A549 (cell line): ENCODE results near the gene ANK3. TPM values are rescaled to one million over a fixed set of nuclear protein-coding genes. Genes with fewer than 3 reads are reported as not detected.
A peak's percentile ranks its signal among the peaks of the same experiment; 100 is the strongest.

Experiments
- ATAC-seq, 2 experiments: fragments of 200-7000 bp in 1 of 2; fragments of >200 bp in 1 of 2; cut with Nextera tagmentation in 1 of 2; cut with Tn5 transposase in 1 of 2; 3 replicates each; pipeline versions ENCODE4 v1.8.0 to v1.9.1; 2018 to 2020; ENCODE audit warnings: mild to moderate bottlenecking in 1 of 2, moderate library complexity in 1 of 2
- CTCF ChIA-PET: fragments of 300-600 bp; sonication (Branson Sonifier 250); formaldehyde crosslinking; extraction: SDS; loops from one replicate; lab custom pipeline; 2021; ENCODE audit warnings: antibody characterized with exemption, inconsistent platforms; lab: Yijun Ruan, JAX
- POLR2A ChIA-PET: fragments of 350-600 bp; formaldehyde crosslinking; extraction: SDS; loops from one replicate; lab custom pipeline; 2021; ENCODE audit warnings: antibody characterized with exemption, inconsistent platforms; lab: Yijun Ruan, JAX
- DNase-seq, 2 experiments: peaks; one replicate each; pipeline versions ENCODE4 v3.0.0 to v3.0.0-alpha.2; 2011 to 2016; ENCODE audit warnings: low read depth in 1 of 2, low spot score in 1 of 2
- FAIRE-seq: peaks from 2 replicates; lab custom pipeline; 2011; peaks lifted over from hg19 to GRCh38; lab: Jason Lieb, UNC
- H3K27ac ChIP-seq, 2 experiments: fragments of >200 bp; sonication (Bioruptor Twin); formaldehyde crosslinking; 3 replicates each; pipeline ENCODE4 v1.5.1; 2016 to 2017
- H3K4me1 ChIP-seq: fragments of >200 bp; sonication (Bioruptor Twin); formaldehyde crosslinking; 3 replicates; pipeline ENCODE4 v1.6.1; 2016
- H3K4me2 ChIP-seq: fragments of >200 bp; sonication (Bioruptor Twin); formaldehyde crosslinking; 3 replicates; pipeline ENCODE4 v1.6.1; 2016
- H3K4me3 ChIP-seq: fragments of >200 bp; sonication (Bioruptor Twin); formaldehyde crosslinking; 3 replicates; pipeline ENCODE4 v1.5.1; 2016
- H3K9me3 ChIP-seq: fragments of >200 bp; sonication (Bioruptor Twin); formaldehyde crosslinking; 3 replicates; pipeline ENCODE4 v1.6.1; 2016
- ATOH8 ChIP-seq: fragments of 250-450 bp; sonication (Bioruptor Pico); IDR thresholded peaks from 2 replicates; pipeline ENCODE4 v1.5.0; 2020; ENCODE audit warnings: low read depth, mild to moderate bottlenecking, moderate library complexity
- BHLHE40 ChIP-seq: IDR thresholded peaks from 2 replicates; pipeline ENCODE4 v1.6.1; 2012; ENCODE audit warnings: low read depth, low read length, inconsistent platforms
- CBX8 ChIP-seq: fragments of 200-600 bp; sonication (generic); IDR thresholded peaks from 2 replicates; pipeline ENCODE4 v1.6.1; 2016
- CEBPB ChIP-seq, 2 experiments: fragments of >200 bp in 1 of 2; sonication (Bioruptor Twin) in 1 of 2; formaldehyde crosslinking in 1 of 2; IDR thresholded peaks; 2 replicates each; pipeline ENCODE4 v1.6.1; 2012 to 2016
- CTCF ChIP-seq: fragments of >200 bp; sonication (Bioruptor Twin); formaldehyde crosslinking; IDR thresholded peaks from 3 replicates; pipeline ENCODE4 v1.5.1; 2016
- EHF ChIP-seq: fragments of 250-450 bp; sonication (Bioruptor Pico); IDR thresholded peaks from 2 replicates; pipeline ENCODE4 v1.5.0; 2020; ENCODE audit warnings: mild to moderate bottlenecking
- ESRRA ChIP-seq: fragments of 150-350 bp; IDR thresholded peaks from 2 replicates; pipeline ENCODE4 v1.6.1; 2014; ENCODE audit warnings: mild to moderate bottlenecking, low read length, borderline replicate concordance
- HOXA7 ChIP-seq: fragments of 250-450 bp; sonication (Bioruptor Pico); IDR thresholded peaks from 2 replicates; pipeline ENCODE4 v1.5.0; 2020; ENCODE audit warnings: mild to moderate bottlenecking, moderate library complexity
- HOXB13 ChIP-seq: fragments of 250-450 bp; sonication (Bioruptor Pico); IDR thresholded peaks from 2 replicates; pipeline ENCODE4 v1.5.0; 2020; ENCODE audit warnings: low read depth, mild to moderate bottlenecking, moderate library complexity
- JUNB ChIP-seq: fragments of >200 bp; sonication (Bioruptor Twin); formaldehyde crosslinking; IDR thresholded peaks from 2 replicates; pipeline ENCODE4 v1.6.1; 2016
- KDM1A ChIP-seq: fragments of 200-600 bp; sonication (generic); IDR thresholded peaks from 2 replicates; pipeline ENCODE4 v1.6.1; 2016; ENCODE audit warnings: low read depth, mild to moderate bottlenecking
- MAFK ChIP-seq: fragments of 450-650 bp; IDR thresholded peaks from 2 replicates; pipeline ENCODE4 v1.6.1; 2014; ENCODE audit not compliant: partially characterized antibody
- MAZ ChIP-seq: fragments of 150-350 bp; IDR thresholded peaks from 2 replicates; pipeline ENCODE4 v1.6.1; 2014; ENCODE audit warnings: antibody characterized with exemption, low read depth, low read length, borderline replicate concordance
- PBX3 ChIP-seq: IDR thresholded peaks from 2 replicates; pipeline ENCODE4 v1.6.1; 2012
- RAD21 ChIP-seq, 2 experiments: fragments of >200 bp in 1 of 2; sonication (Bioruptor Twin) in 1 of 2; formaldehyde crosslinking in 1 of 2; IDR thresholded peaks in 1 of 2; conservative IDR thresholded peaks in 1 of 2; 2 replicates in 1 of 2; 3 replicates in 1 of 2; pipeline ENCODE4 v1.6.1; 2012 to 2018; ENCODE audit warnings: inconsistent platforms in 1 of 2
- SMC3 ChIP-seq: fragments of >200 bp; sonication (Bioruptor Twin); formaldehyde crosslinking; IDR thresholded peaks from 3 replicates; pipeline ENCODE4 v1.6.1; 2018; ENCODE audit warnings: inconsistent platforms
- ZSCAN20 ChIP-seq: fragments of 250-450 bp; sonication (Bioruptor Pico); IDR thresholded peaks from 2 replicates; pipeline ENCODE4 v1.8.0; 2022; ENCODE audit warnings: mild to moderate bottlenecking, moderate library complexity
- WGBS: methylation state at CpG from one replicate; pipeline ENCODE4 v1.1.6; 2017; ENCODE audit errors: missing lambda C conversion rate; 5-methylcytosine and 5-hydroxymethylcytosine counted together
- polyA plus RNA-seq, 4 experiments: library from polyadenylated mRNA; depleted of rRNA in 3 of 4; stranded (reverse); fragments of >200 nt; fragmentation: RNase III in 1 of 4; extraction: RNeasy Plus Mini Kit Qiagen cat#74134 plus additional on column Dnase treatment in 1 of 4; gene quantifications; 2 replicates in 3 of 4; 3 replicates in 1 of 4; pipeline ENCODE4 v1.2.3, GENCODE V29; 2011 to 2017

The ANK3 gene
- polyA plus RNA-seq, 2 of the 4 experiments (the other 2 are of a cell fraction): 0.56 to 5.4 TPM

GRCh38 chr10:60206735-60207134, 182.9 kb downstream of the ANK3 start:
- H3K4me3 ChIP-seq: no peak overlapping the region
- H3K4me1 ChIP-seq: no peaks in the 10 kb centered on the region
- ATAC-seq (no peak), FAIRE-seq (no peak), DNase-seq (no peak)
- no peak overlapping the region for H3K4me2 ChIP-seq
- H3K9me3 ChIP-seq: no peaks in the 10 kb centered on the region
- ChIA-PET CTCF (interaction anchor here (1.4 to 10.6 kb wide), 8 partner anchors 44 to 295 kb away, joined by 3 to 209 read pairs (median 8); no protein-coding TSS in a partner anchor), POLR2A (no interaction called here)
- TF ChIP-seq CEBPB (IDR thresholded peaks at IDR 0.05) (0 out of 4 replicates have a peak, but pooled peaks of 1 of the 2 experiments have one; percentile 6), HOXA7 (CRISPR knock-in tag) (no peak), JUNB (no peak), MAZ (no peak), ZSCAN20 (CRISPR knock-in tag) (no peak), PBX3 (no peak), BHLHE40 (no peak)
- no peak overlapping the region for H3K27ac ChIP-seq
- 37% methylated on average over 4 of the region's 4 CpGs for WGBS

- POLR2A ChIA-PET: no interaction called here
- no peaks in the 10 kb centered on the region for H3K4me1 ChIP-seq
- no peak overlapping the region for H3K4me3 ChIP-seq
- H3K27ac ChIP-seq: no peak overlapping the region
- CTCF ChIA-PET: interaction anchor here (0.6 to 10.6 kb wide), 6 partner anchors 71 to 441 kb away, joined by 3 to 209 read pairs (median 4); no protein-coding TSS in a partner anchor
- TF ChIP-seq HOXA7 (CRISPR knock-in tag): no peak
- no peak for TF ChIP-seq MAFK
- no peak for TF ChIP-seq KDM1A
- no peak for TF ChIP-seq HOXB13 (CRISPR knock-in tag)
- TF ChIP-seq PBX3: no peak
- no peak for TF ChIP-seq ATOH8 (CRISPR knock-in tag)
- no peak for TF ChIP-seq CBX8
- TF ChIP-seq JUNB: no peak
- TF ChIP-seq ESRRA: no peak
- FAIRE-seq (no peak), DNase-seq (no peak), ATAC-seq (no peak)
- WGBS: 57% methylated on average over 3 of the region's 3 CpGs
- H3K4me2 ChIP-seq: no peak overlapping the region
- H3K9me3 ChIP-seq: no peaks in the 10 kb centered on the region
Observed at GRCh38 chr10:60205741-60206140, 183.9 kb downstream of the ANK3 start.

GRCh38 chr10:60203993-60204618, 185.6 kb downstream of the ANK3 start:
- H3K4me2 ChIP-seq: no peak overlapping the region
- DNase-seq (peak; percentile 10 to 37), ATAC-seq (peak in 1 of 2 experiments; percentile 60; a peak in 2 of 6 replicates), FAIRE-seq (no peak)
- 26% methylated on average over 1 of the region's 1 CpG for WGBS
- TF ChIP-seq SMC3 (peak; percentile 66), EHF (CRISPR knock-in tag) (no peak), RAD21 (conservative IDR thresholded peaks at IDR 0.05 in 1 of 2, IDR thresholded peaks at IDR 0.05 in 1 of 2) (peak; percentile 53 to 58), CTCF (peak; percentile 55)
- ChIA-PET CTCF (interaction anchor here (0.7 to 10.6 kb wide), 21 partner anchors 8 to 241 kb away, joined by 3 to 209 read pairs (median 3); no protein-coding TSS in a partner anchor), POLR2A (no interaction called here)
- H3K27ac ChIP-seq: no peak overlapping the region
- no peaks in the 10 kb centered on the region for H3K9me3 ChIP-seq
- H3K4me1 ChIP-seq: no peaks in the 10 kb centered on the region
- no peak overlapping the region for H3K4me3 ChIP-seq
